ENCODE data around the gene PGK1. TPM values are rescaled to one million over a fixed set of nuclear protein-coding genes. Genes with fewer than 3 reads are reported as not detected.
A peak's percentile ranks its signal among the peaks of the same experiment; 100 is the strongest.

The PGK1 gene
- total RNA-seq, 1 donor from 2014 or later = 261 TPM

GRCh38 chrX:78129714-78130113, 25.7 kb downstream of the PGK1 start:
- DNase-seq = no peak
- no peaks in the 10 kb centered on the region for H3K27me3 ChIP-seq (ENCODE audit: low read depth)
- TF ChIP-seq, protein P1, sequence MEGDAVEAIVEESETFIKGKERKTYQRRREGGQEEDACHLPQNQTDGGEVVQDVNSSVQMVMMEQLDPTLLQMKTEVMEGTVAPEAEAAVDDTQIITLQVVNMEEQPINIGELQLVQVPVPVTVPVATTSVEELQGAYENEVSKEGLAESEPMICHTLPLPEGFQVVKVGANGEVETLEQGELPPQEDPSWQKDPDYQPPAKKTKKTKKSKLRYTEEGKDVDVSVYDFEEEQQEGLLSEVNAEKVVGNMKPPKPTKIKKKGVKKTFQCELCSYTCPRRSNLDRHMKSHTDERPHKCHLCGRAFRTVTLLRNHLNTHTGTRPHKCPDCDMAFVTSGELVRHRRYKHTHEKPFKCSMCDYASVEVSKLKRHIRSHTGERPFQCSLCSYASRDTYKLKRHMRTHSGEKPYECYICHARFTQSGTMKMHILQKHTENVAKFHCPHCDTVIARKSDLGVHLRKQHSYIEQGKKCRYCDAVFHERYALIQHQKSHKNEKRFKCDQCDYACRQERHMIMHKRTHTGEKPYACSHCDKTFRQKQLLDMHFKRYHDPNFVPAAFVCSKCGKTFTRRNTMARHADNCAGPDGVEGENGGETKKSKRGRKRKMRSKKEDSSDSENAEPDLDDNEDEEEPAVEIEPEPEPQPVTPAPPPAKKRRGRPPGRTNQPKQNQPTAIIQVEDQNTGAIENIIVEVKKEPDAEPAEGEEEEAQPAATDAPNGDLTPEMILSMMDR (IDR thresholded peaks at IDR 0.05) = no peak
- H3K4me3 ChIP-seq = no peak overlapping the region
- no peaks in the 10 kb centered on the region for H3K4me1 ChIP-seq
- intact Hi-C loops (cut with DNase I) = no loop called here
- H3K9me3 ChIP-seq = no peaks in the 10 kb centered on the region
- no peak overlapping the region for H3K27ac ChIP-seq
- peaks cover 51% of the 10 kb centered on the region for H3K36me3 ChIP-seq
- no peak for ATAC-seq

DNA sequence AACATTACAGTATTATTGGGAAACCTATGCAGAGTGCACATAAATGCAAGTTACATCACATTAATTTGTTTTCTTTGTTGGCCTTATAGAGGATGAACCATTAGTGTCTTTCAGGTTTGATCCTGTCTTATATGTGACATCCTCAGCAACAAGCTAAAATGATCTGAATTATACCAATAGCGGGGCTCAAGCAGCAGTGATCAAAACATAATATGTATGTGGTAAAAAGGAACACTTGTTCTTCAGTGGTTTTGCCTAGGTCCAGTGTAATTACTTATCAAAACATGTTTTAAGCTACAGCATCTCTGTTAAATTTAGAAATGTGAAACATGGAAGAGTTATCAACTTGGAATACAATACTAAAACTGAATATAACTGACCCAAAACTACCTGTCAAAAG, 26.3 kb downstream of the PGK1 start:
- no peaks in the 10 kb centered on the region for H3K9me3 ChIP-seq
- intact Hi-C loops (cut with DNase I) = no loop called here
- H3K4me1 ChIP-seq = no peaks in the 10 kb centered on the region
- H3K4me3 ChIP-seq = no peak overlapping the region
- H3K27ac ChIP-seq = no peak overlapping the region
- peaks cover 44% of the 10 kb centered on the region for H3K36me3 ChIP-seq
- no peaks in the 10 kb centered on the region for H3K27me3 ChIP-seq (ENCODE audit: low read depth)
- TF ChIP-seq, protein P1 (IDR thresholded peaks at IDR 0.05) = no peak
- ATAC-seq (no peak), DNase-seq (no peak)

GRCh38 chrX:78131117-78131516, 27.1 kb downstream of the PGK1 start:
- Histone ChIP-seq H3K9me3 (no peaks in the 10 kb centered on the region), H3K27me3 (ENCODE audit: low read depth) (no peaks in the 10 kb centered on the region), H3K36me3 (peaks cover 38% of the 10 kb centered on the region), H3K4me3 (no peak overlapping the region), H3K4me1 (no peaks in the 10 kb centered on the region), H3K27ac (no peak overlapping the region)
- intact Hi-C loops (cut with DNase I) = no loop called here
- no peak for ATAC-seq
- TF ChIP-seq, protein P1 (IDR thresholded peaks at IDR 0.05) = no peak
- DNase-seq = no peak

DNA sequence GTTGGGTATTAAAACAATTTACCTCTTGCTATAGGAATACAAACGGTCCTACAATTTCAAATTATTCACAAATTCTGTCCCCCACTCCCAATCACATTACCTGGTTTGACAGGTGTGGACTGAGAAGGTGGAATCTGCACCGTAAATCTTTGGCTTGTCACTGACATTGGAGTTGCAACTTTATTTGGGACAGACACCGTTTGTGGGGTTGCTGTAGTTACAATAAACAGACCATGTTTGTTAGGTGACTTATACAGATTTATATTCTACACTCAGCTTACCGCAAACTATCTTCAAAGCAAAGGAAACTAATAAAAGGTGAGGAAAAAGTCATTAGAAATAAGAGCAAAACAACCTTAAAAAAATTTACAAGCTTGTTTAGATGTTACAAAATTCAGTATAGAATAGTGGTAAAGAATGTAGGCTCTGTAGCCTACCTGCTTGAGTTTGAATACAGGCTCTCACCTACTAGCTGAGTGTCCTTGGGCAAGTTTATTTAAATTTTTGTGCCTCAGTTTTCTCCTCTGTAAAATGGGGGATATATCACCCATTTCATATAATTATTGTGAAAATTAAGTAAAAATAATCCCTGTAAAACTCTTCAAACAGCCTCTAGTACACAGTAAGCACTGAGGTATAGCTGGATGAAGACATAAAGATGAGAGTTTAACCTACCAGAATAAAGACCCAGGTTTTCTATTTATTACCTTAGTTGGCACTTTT, 29.4 kb downstream of the PGK1 start:
- Histone ChIP-seq H3K4me3 (no peak overlapping the region), H3K27ac (no peak overlapping the region), H3K4me1 (no peaks in the 10 kb centered on the region), H3K9me3 (no peaks in the 10 kb centered on the region), H3K36me3 (peaks cover 16% of the 10 kb centered on the region), H3K27me3 (ENCODE audit: low read depth) (no peaks in the 10 kb centered on the region)
- ATAC-seq = no peak
- TF ChIP-seq, protein P1 (IDR thresholded peaks at IDR 0.05) = no peak
- intact Hi-C loops (cut with DNase I) = no loop called here
- no peak for DNase-seq

DNA sequence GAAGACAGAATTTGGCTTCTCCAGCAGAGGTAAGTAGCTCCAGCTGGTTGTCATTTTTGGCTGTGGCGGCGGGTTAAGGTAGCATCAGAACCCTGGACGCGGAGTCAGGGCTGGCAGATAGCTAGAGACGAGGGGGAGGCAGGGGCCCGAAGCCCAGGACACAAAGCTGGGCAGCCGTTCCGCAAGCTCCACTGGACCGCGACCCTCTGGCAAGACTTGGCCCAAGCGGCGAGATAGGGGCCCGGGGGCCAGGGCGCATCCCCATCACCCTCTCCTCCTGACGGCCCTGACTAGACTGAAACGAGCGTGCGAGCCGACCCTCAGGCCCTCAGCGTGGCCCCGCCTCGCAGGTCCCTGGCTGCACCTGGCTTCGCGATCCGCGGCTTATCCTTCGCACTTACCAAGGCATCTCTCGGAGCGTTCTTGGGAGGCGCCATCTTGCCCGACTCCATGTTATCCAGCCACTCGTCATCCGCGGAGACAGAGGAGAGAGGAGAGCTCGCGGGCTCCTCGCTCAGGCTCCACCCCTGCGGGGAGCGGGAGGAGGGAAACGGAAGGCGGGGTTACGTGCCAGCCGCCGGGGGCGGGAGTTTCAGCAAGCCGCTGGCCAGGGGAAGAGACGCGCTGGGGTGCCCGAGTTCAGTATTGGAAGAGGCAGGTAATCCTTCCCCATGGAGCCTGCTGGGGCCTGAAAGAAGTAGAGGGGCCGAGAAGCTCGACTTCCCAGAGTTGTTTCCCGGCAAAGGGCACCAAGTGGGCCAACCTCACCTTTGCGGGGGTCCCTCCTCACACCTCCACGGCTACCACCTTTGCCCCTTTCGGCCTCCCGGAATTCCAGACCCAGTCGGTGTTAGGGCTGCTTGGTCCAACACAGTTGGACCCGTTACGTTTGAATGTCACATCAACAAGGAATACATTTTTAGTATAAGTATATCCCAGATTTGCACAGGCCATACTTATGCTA, 35.4 kb downstream of the PGK1 start, which contains the start of gene TAF9B:
Gene TAF9B (minus strand): TSS at position 491 of the 964 bp plus-strand sequence. CDS start 39 bp downstream, at position 452.
- peak within 1 kb of the TSS; percentile 74 for H3K4me3 ChIP-seq
- H3K9me3 ChIP-seq = no peaks in the 10 kb centered on the region
- no peaks in the 10 kb centered on the region for H3K4me1 ChIP-seq
- intact Hi-C loops (cut with DNase I) = no loop called here
- peak; percentile 91 for DNase-seq
- H3K27ac ChIP-seq = peak within 1 kb of the TSS; percentile 81
- TF ChIP-seq, protein P1 (IDR thresholded peaks at IDR 0.05) = no peak
- no peaks in the 10 kb centered on the region for H3K36me3 ChIP-seq
- peak; percentile 99 for ATAC-seq
- no peaks in the 10 kb centered on the region for H3K27me3 ChIP-seq (ENCODE audit: low read depth)
